GM12872 (cell line): Measurements from ENCODE around the gene BMX.

Source experiments
- CTCF ChIP-seq: IDR thresholded peaks from 3 replicates; pipeline ENCODE4 v1.5.1; 2011; ENCODE audit warnings: low read depth, mild to moderate bottlenecking, low read length, moderate library complexity; ENCODE audit not compliant: insufficient read depth

Gene BMX

GRCh38 chrX:15567886-15568616 is 67.4 kb downstream of the BMX start:
- TF ChIP-seq CTCF, result no peak

DNA sequence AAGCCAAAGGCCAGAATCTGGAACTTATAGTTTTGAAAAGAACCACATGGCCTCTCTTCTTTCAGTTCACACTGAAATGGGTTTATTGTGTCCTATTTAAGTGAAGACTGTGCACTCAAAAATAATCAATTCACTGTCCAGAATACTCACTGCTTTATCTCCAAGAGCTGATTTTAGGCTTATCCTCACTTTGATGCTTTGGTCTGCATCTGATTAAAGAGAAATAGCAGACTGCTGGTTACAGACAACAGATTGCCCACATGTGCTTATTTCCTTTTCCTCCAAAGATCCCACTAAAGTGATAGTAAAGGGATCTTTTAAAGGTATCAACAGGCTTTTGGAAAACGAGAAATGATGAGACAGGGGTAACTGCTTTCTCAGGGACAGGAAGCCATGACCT is 69.5 kb downstream of the BMX start:
- TF ChIP-seq CTCF, result no peak

DNA sequence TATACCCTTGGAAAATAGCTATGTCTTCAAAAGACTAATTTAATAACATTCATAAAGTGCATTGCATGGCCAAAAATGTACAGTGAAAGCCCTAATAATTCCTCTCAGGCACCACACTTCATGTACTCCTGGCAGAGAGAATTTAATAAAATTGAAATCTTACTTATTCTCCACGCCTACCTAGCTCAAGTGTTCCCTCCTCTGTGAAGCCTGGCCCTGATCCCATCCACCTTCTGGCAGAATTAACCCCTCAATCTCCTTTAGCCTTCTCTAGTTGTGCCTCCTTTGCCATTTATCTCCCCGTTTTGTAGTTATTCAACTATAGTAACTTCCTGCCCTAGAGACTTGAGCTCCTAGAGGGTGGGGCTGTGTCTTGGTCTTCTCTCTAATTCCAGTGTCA is 73.4 kb downstream of the BMX start:
- no peak for TF ChIP-seq CTCF

DNA sequence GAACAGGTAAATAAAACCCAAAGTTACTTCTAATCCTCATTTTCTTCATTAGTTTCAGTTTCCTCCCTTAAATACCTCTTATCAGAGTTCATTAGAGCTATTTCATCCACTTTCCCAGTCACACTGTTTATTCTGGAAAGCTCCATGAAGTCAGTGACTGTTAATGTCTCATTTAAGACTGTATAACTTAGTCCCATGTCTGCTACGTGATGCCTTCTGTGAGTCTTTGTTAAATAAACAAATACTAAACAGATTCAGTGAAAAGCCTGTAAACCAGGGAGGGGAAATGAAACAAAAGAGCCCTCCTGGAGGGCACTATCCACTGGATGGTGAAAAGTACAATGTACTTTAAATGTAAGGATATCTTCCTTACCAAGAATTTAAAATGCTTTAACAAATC is 75.4 kb downstream of the BMX start:
- no peak for TF ChIP-seq CTCF

- TF ChIP-seq CTCF, result no peak
Measured at GRCh38 chrX:15579778-15580747, 79.5 kb downstream of the BMX start.

- TF ChIP-seq CTCF, result no peak
Measured at GRCh38 chrX:15594371-15594770, 93.8 kb downstream of the BMX start.

DNA sequence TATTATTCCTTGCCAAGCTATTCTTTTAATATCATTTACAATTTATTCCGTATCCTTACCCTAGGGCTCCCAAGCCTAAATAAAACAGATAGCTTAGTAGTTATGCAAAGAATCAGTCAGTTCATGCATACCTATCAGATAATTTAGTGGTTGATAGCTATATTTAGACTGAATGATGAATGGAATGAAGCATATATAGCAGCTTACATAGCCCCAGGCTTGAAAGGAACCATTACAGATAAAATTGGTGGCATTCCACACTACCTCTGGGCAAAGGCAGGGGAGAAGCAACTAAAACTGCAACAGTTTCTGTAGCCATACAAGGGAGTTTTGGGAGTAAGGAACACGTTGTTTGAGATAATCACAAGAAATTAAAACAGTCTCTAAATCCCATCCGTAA is 97.4 kb downstream of the BMX start:
- no peak for TF ChIP-seq CTCF
